Lung (tissue), 12 donors: ENCODE results near the gene UNC5A. TPM values are rescaled to one million over a fixed set of nuclear protein-coding genes. Genes with fewer than 3 reads are reported as not detected.

Experiments
- ATAC-seq: fragments of 200-7000 bp; cut with Tn5 transposase; one replicate; pipeline ENCODE4 v1.9.1; 2020; ENCODE audit warnings: moderate number of reproducible peaks; ENCODE audit not compliant: insufficient read depth, low FRiP score
- DNase-seq, 3 donors: peaks; one replicate each; pipeline ENCODE4 v3.0.0-alpha.2; 2013 to 2017
- H3K27ac ChIP-seq, 2 donors: one replicate each; pipeline ENCODE4 v1.5.1; 2013; ENCODE audit warnings: mild to moderate bottlenecking in 2 of 2, moderate library complexity in 2 of 2, control low read depth in 1 of 2, inconsistent platforms in 1 of 2, low read depth in 1 of 2, low read length in 1 of 2
- H3K27me3 ChIP-seq, 3 donors: one replicate each; pipeline ENCODE4 v1.5.1; 2013; ENCODE audit warnings: low read length in 2 of 3; ENCODE audit not compliant: control insufficient read depth in 3 of 3, insufficient read depth in 3 of 3
- H3K36me3 ChIP-seq, 4 donors: one replicate each; pipeline ENCODE4 v1.5.1; 2013; ENCODE audit warnings: low read length in 4 of 4, mild to moderate bottlenecking in 1 of 4, moderate library complexity in 1 of 4; ENCODE audit not compliant: control insufficient read depth in 4 of 4, insufficient read depth in 4 of 4
- H3K4me1 ChIP-seq, 5 donors: one replicate each; pipeline ENCODE4 v1.5.1; 2013; ENCODE audit warnings: low read length in 5 of 5, mild to moderate bottlenecking in 2 of 5, moderate library complexity in 1 of 5; ENCODE audit not compliant: control insufficient read depth in 5 of 5, insufficient read depth in 5 of 5
- H3K4me3 ChIP-seq: one replicate; pipeline ENCODE4 v1.5.1; 2013; ENCODE audit warnings: mild to moderate bottlenecking, control low read depth, moderate library complexity
- H3K9ac ChIP-seq, 2 donors: one replicate each; pipeline ENCODE4 v1.5.1; 2013; ENCODE audit warnings: low read length in 2 of 2, control low read depth in 1 of 2; ENCODE audit not compliant: insufficient read depth in 1 of 2
- H3K9me3 ChIP-seq, 4 donors: one replicate each; pipeline ENCODE4 v1.5.1; 2013; ENCODE audit warnings: low read length in 3 of 4, mild to moderate bottlenecking in 1 of 4, moderate library complexity in 1 of 4; ENCODE audit not compliant: control insufficient read depth in 4 of 4, insufficient read depth in 3 of 4
- WGBS, 2 donors: extraction: QIAGEN DNeasy Blood & Tissue Kit; methylation state at CpG; one replicate each; pipeline ENCODE4 v1.1.7; 2013; 5-methylcytosine and 5-hydroxymethylcytosine counted together
- polyA plus RNA-seq, 2 donors: library from polyadenylated mRNA; stranded (reverse); fragments of 200-250 nt; gene quantifications; one replicate each; pipeline ENCODE4 v1.2.1, GENCODE V29; 2013
- total RNA-seq, 2 donors: library from RNA; depleted of rRNA in 1 of 2; stranded (reverse); fragments of >200 nt in 1 of 2; gene quantifications; one replicate each; pipeline ENCODE4 v1.2.1, GENCODE V29; 2014 to 2021
- TF ChIP-seq, protein P1 (sequence below): IDR thresholded peaks from 2 replicates; pipeline ENCODE4 v1.5.1; 2012; ENCODE audit warnings: mild to moderate bottlenecking; ENCODE audit errors: control extremely low read depth, extremely low read depth
- donor health status: control.
- donor health status: control.
- donor health status: Bipolar disorder and iron deficiency.
- donor health status: healthy.
- donor health status: DM: yes; HTN: yes; CAD: no.

The UNC5A gene
- total and polyA plus RNA-seq, 4 donors: 0.08 to 0.40 (median 0.13) TPM

DNA sequence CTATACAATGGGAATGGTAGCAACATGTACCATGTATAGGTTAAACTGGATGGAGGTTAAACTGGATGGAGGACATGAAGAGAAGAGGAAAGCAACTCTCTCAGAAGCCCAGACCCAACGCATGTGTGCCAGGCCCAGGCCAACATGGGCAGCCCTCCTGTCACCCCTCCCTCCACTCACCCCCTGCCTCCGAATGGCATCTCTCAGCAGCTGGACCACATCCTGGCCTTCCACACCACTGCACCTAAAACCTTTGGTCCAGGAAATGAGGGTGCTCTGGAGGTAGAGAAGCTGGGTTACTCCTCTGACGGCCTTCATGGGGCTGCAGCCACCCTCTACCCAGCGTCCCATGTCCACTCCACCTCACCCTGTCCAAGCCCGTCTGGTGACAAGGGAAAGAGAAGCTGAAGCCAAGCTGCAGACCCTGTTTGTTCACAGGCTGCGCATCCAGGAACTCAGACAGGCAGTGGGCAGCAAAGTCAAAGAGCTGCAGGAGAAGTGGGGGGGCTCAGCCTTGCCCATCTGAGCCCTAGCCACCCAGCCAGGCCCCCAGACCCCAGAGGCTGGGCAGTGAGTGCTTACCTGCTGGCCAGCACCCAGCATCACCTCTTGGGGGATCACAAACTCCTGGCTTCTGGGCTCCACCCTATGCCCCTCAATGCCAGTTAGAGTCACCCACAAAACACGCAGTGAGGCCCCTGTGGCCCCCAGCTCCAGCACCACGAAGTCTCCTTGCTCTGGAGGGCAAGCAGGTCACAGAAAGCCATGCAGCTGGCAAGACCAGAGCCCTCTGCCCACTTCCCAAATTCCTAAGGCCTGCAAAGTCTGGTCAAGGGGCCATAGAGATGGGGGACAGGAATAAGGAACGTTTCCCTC is 80.3 kb downstream of the UNC5A start:
- H3K4me1 ChIP-seq: peaks cover 0 to 3% (median 0%) of the 10 kb centered on the region in 5 donors
- 84 to 91% methylated on average over 9 of the region's 9 CpGs for WGBS, 2 donors
- H3K27ac ChIP-seq: no peak overlapping the region
- no peaks in the 10 kb centered on the region for H3K27me3 ChIP-seq
- H3K9me3 ChIP-seq: no peaks in the 10 kb centered on the region
- H3K4me3 ChIP-seq: no peak overlapping the region
- H3K9ac ChIP-seq: no peak overlapping the region
- no peak for DNase-seq
- TF ChIP-seq, protein P1, sequence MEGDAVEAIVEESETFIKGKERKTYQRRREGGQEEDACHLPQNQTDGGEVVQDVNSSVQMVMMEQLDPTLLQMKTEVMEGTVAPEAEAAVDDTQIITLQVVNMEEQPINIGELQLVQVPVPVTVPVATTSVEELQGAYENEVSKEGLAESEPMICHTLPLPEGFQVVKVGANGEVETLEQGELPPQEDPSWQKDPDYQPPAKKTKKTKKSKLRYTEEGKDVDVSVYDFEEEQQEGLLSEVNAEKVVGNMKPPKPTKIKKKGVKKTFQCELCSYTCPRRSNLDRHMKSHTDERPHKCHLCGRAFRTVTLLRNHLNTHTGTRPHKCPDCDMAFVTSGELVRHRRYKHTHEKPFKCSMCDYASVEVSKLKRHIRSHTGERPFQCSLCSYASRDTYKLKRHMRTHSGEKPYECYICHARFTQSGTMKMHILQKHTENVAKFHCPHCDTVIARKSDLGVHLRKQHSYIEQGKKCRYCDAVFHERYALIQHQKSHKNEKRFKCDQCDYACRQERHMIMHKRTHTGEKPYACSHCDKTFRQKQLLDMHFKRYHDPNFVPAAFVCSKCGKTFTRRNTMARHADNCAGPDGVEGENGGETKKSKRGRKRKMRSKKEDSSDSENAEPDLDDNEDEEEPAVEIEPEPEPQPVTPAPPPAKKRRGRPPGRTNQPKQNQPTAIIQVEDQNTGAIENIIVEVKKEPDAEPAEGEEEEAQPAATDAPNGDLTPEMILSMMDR: no peak
- no peaks in the 10 kb centered on the region for H3K36me3 ChIP-seq
- ATAC-seq: no peak

DNA sequence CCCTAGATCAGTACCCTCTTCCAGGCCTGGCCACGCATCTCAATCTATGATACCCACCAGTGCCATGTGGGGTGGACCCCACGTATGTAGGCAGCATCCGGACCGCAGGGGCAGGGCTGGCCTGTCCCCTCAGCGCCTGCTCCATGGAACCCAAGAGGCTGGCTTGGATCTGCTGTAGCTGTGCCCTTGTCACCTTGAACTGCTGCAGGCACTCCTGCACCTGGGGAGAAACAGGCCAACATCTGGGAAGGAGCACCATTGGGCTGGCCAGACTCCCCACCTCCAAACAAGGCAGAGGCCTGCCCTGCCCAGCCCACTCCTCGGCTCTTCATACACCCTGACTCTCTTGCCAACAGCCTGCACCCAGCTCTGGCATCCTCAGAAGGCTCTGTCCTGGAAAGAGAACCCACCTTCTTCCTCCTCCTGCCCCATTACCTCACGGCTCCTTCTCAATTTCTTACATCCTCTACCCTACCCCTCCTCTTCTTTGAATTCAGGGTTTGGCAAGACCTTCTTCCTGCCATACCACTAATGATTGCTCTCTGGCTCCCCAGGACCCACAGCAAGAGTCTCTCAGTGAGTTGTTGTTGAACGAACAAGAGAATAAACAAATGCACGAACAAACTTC is 81.1 kb downstream of the UNC5A start:
- H3K27ac ChIP-seq: no peak overlapping the region
- no peak overlapping the region for H3K4me3 ChIP-seq
- DNase-seq: no peak
- no peak overlapping the region for H3K9ac ChIP-seq
- WGBS, 2 donors: 69 to 73% methylated on average over 8 to 9 of the region's 9 CpGs
- peaks cover 0 to 3% (median 0%) of the 10 kb centered on the region in 5 donors for H3K4me1 ChIP-seq
- H3K36me3 ChIP-seq: no peaks in the 10 kb centered on the region
- TF ChIP-seq, protein P1: no peak
- no peaks in the 10 kb centered on the region for H3K27me3 ChIP-seq
- H3K9me3 ChIP-seq: no peaks in the 10 kb centered on the region
- ATAC-seq: no peak

GRCh38 chr5:176892663-176893062 is 82.3 kb downstream of the UNC5A start:
- H3K27ac ChIP-seq: no peak overlapping the region
- DNase-seq (no peak), ATAC-seq (no peak)
- peaks cover 0 to under 1% (median 0%) of the 10 kb centered on the region in 3 donors for H3K27me3 ChIP-seq
- H3K9ac ChIP-seq: no peak overlapping the region
- WGBS, 2 donors: 73 to 82% methylated on average over 3 of the region's 3 CpGs
- TF ChIP-seq, protein P1: no peak
- no peak overlapping the region for H3K4me3 ChIP-seq
- H3K9me3 ChIP-seq: no peaks in the 10 kb centered on the region
- H3K36me3 ChIP-seq: no peaks in the 10 kb centered on the region
- H3K4me1 ChIP-seq: peaks cover 0 to 5% (median 0%) of the 10 kb centered on the region in 5 donors
